Liver (tissue), 3 donors: ENCODE data around the gene ADH7.

Experiments used
- CTCF ChIP-seq: fragments of 150-350 bp; IDR thresholded peaks from 2 replicates; pipeline ENCODE4 v1.5.1; 2017; ENCODE audit warnings: improper control_type of control experiment, low read depth, low read length; ENCODE audit not compliant: missing input control
- GABPA ChIP-seq, 2 donors: IDR thresholded peaks in 1 of 2; conservative IDR thresholded peaks in 1 of 2; 2 replicates each; pipeline ENCODE4 v1.6.1; 2016; ENCODE audit warnings: antibody characterized with exemption in 2 of 2, mild to moderate bottlenecking in 1 of 2, moderate library complexity in 1 of 2
- HNF4G ChIP-seq: IDR thresholded peaks from 2 replicates; pipeline ENCODE4 v1.6.1; 2016; ENCODE audit warnings: antibody characterized with exemption
- JUND ChIP-seq, 2 donors: IDR thresholded peaks; 2 replicates each; pipeline ENCODE4 v1.6.1; 2016; ENCODE audit warnings: antibody characterized with exemption in 2 of 2
- SP1 ChIP-seq: IDR thresholded peaks from 2 replicates; pipeline ENCODE4 v1.6.1; 2018; ENCODE audit warnings: antibody characterized with exemption, mild to moderate bottlenecking
- YY1 ChIP-seq: IDR thresholded peaks from 2 replicates; pipeline ENCODE4 v1.6.1; 2016; ENCODE audit warnings: antibody characterized with exemption, mild to moderate bottlenecking
- TF ChIP-seq, protein P1 (sequence below): IDR thresholded peaks from 2 replicates; pipeline ENCODE4 v1.6.1; 2016; ENCODE audit warnings: antibody characterized with exemption
- TF ChIP-seq, protein P2 (sequence below): IDR thresholded peaks from 2 replicates; pipeline ENCODE4 v1.6.1; 2016; ENCODE audit warnings: antibody characterized with exemption, mild to moderate bottlenecking
- donor health status: healthy.
- donor health status: healthy.

- TF ChIP-seq JUND (IDR thresholded peaks at IDR 0.05) = peak in 1 of 2 donors; percentile 32
- TF ChIP-seq, protein P1, sequence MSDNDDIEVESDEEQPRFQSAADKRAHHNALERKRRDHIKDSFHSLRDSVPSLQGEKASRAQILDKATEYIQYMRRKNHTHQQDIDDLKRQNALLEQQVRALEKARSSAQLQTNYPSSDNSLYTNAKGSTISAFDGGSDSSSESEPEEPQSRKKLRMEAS = no peak
- TF ChIP-seq SP1 = peak; percentile 58
- peak; percentile 91 for TF ChIP-seq YY1
- TF ChIP-seq GABPA (IDR thresholded peaks at IDR 0.05 in 1 of 2, conservative IDR thresholded peaks at IDR 0.05 in 1 of 2) = no peak
- TF ChIP-seq CTCF = no peak
- TF ChIP-seq, protein P2, sequence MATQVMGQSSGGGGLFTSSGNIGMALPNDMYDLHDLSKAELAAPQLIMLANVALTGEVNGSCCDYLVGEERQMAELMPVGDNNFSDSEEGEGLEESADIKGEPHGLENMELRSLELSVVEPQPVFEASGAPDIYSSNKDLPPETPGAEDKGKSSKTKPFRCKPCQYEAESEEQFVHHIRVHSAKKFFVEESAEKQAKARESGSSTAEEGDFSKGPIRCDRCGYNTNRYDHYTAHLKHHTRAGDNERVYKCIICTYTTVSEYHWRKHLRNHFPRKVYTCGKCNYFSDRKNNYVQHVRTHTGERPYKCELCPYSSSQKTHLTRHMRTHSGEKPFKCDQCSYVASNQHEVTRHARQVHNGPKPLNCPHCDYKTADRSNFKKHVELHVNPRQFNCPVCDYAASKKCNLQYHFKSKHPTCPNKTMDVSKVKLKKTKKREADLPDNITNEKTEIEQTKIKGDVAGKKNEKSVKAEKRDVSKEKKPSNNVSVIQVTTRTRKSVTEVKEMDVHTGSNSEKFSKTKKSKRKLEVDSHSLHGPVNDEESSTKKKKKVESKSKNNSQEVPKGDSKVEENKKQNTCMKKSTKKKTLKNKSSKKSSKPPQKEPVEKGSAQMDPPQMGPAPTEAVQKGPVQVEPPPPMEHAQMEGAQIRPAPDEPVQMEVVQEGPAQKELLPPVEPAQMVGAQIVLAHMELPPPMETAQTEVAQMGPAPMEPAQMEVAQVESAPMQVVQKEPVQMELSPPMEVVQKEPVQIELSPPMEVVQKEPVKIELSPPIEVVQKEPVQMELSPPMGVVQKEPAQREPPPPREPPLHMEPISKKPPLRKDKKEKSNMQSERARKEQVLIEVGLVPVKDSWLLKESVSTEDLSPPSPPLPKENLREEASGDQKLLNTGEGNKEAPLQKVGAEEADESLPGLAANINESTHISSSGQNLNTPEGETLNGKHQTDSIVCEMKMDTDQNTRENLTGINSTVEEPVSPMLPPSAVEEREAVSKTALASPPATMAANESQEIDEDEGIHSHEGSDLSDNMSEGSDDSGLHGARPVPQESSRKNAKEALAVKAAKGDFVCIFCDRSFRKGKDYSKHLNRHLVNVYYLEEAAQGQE = peak; percentile 21
- TF ChIP-seq HNF4G = no peak
Observed at GRCh38 chr4:99459546-99460042, 24.5 kb upstream of the ADH7 start.
